Measurements from ENCODE around the gene HINT1. TPM values are rescaled to one million over a fixed set of nuclear protein-coding genes. Genes with fewer than 3 reads are reported as not detected.

The HINT1 gene
- total RNA-seq, 1 donor from 2014 or later: 148 TPM

DNA sequence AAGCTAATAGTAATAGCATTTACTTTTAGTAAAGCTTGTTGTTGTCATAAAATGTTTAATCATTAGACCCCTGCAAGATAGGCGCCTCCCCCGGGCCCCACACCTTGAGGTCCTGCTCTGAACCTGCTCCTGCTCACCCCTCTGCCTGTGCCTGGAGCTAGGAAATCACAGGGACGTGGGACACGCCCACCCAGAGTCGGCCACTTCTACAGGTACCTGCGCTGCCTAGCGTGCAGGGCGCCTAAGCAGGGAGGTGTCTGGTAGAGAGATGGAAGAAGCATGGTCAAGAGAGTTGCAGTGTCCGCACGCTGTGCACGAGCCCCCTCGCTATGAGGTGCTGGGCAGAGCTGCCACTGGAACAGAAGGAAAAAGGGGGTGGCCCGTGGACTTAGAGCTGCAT, 52.6 kb downstream of the HINT1 start:
- DNase-seq (ENCODE audit: low spot score): no peak

DNA sequence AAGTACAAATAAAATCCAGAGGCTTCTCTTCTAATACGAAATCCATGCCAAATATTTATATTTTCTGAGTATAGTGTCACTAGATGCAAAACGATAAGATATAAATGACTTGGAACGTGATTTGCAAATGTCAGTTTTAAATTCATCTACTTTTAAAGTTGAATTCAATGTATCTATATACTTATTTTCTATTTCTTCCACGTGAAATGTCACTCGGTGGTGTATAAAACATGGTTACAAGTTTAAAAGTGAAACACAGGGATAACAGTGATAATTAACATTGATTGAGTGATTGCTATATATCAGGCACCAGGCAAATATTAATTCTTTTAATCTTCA, 54.8 kb downstream of the HINT1 start:
- no peak for DNase-seq (ENCODE audit: low spot score)

DNA sequence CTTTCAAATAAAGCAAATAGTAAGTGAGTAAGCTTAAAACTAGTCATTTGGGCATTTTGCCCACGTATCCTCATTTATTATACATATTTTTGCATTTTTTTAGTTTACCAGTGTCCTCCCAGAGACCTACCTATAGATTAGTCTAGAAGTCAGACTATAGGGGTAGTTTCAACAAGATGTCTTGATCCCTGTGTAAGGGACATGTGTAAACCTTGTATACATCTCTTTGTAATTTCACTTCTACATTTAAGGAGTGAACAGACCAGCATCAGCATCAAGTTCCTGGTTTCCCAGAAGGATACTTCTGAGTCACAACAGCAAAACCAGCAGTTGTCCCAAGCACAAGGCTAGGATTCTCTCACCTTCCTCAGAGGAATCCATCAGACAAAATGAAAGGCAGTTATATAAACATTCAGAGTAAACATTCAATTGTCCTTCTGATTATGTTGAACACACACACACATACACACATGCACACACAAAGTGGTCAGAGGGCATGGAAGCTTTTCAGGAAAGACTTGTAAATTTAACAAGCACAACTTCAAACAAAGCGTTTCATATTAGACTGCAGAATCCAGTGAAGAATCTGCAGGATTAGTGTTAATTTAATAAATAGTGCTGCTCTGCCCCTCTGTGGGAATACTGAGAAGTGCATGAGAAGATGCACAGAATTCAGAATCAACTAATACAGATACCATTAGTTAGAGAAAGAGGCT, 55.4 kb downstream of the HINT1 start:
- DNase-seq (ENCODE audit: low spot score): no peak

Other genes with a start within 250 kb of the HINT1 start
- 7.7 TPM for gene LYRM7, start 5.7 kb upstream of the HINT1 start, total RNA-seq
- 23.3 TPM for gene CDC42SE2, start 98.8 kb upstream of the HINT1 start, total RNA-seq

Data from mesenteric fat pad (tissue), 1 donor.